GM12878 (cell line): Measurements from ENCODE around the gene PRKN. TPM values are rescaled to one million over a fixed set of nuclear protein-coding genes. Genes with fewer than 3 reads are reported as not detected.

Source experiments
- ATAC-seq: fragments of 200-7000 bp; cut with Tn5 transposase; 3 replicates; pipeline ENCODE4 v1.9.1; 2020; ENCODE audit warnings: mild to moderate bottlenecking, moderate library complexity
- BruUV-seq: library from RNA; stranded (reverse); fragments of 400-500 nt; replicated peaks from 2 replicates; lab custom pipeline; 2021; lab: Mats Ljungman, UMichigan
- CTCF ChIA-PET: fragments of 300-600 bp; sonication (Branson Sonifier 250); formaldehyde crosslinking; extraction: SDS; loops from one replicate; lab custom pipeline; 2021; ENCODE audit warnings: inconsistent platforms; lab: Yijun Ruan, JAX
- POLR2A ChIA-PET: fragments of 350-600 bp; formaldehyde crosslinking; extraction: SDS; loops from one replicate; lab custom pipeline; 2021; ENCODE audit warnings: inconsistent platforms; lab: Charles Lee
- RAD21 ChIA-PET: fragments of 300-600 bp; sonication (Branson Sonifier 250); formaldehyde crosslinking; loops from one replicate; lab custom pipeline; 2023; ENCODE audit warnings: antibody characterized with exemption; ENCODE audit not compliant: unreplicated experiment; lab: Charles Lee
- SMC1A ChIA-PET: fragments of 300-600 bp; sonication (Branson Sonifier 250); formaldehyde crosslinking; loops from one replicate; lab custom pipeline; 2023; ENCODE audit not compliant: unreplicated experiment, uncharacterized antibody; lab: Charles Lee
- DNase-seq: peaks from one replicate; pipeline ENCODE4 v3.0.0-alpha.2; 2011; ENCODE audit warnings: low read depth, low spot score
- FAIRE-seq: peaks from 3 replicates; lab custom pipeline; 2011; peaks lifted over from hg19 to GRCh38; lab: Jason Lieb, UNC
- H2AFZ ChIP-seq: 2 replicates; pipeline ENCODE4 v1.6.0; 2011; ENCODE audit warnings: low read depth, low read length, control low read depth; ENCODE audit not compliant: control insufficient read depth
- H3K27ac ChIP-seq: 2 replicates; pipeline ENCODE4 v1.5.1; 2011; ENCODE audit warnings: control low read depth; ENCODE audit not compliant: control insufficient read depth, insufficient read depth
- H3K27me3 ChIP-seq, 2 experiments: replicated peaks in 1 of 2; 2 replicates each; pipeline versions ENCODE4 v1.6.0 to v1.6.1; 2011; ENCODE audit warnings: low read length in 1 of 2; ENCODE audit not compliant: control insufficient read depth in 2 of 2, insufficient read depth in 2 of 2
- H3K36me3 ChIP-seq, 2 experiments: 2 replicates each; pipeline ENCODE4 v1.5.1; 2011; ENCODE audit warnings: low read length in 1 of 2; ENCODE audit not compliant: control insufficient read depth in 2 of 2, insufficient read depth in 2 of 2
- H3K4me1 ChIP-seq: 2 replicates; pipeline ENCODE4 v1.6.1; 2011; ENCODE audit warnings: mild to moderate bottlenecking, low read length, moderate library complexity, mixed read lengths; ENCODE audit not compliant: control insufficient read depth, insufficient read depth
- H3K4me2 ChIP-seq: 2 replicates; pipeline ENCODE4 v1.6.0; 2011; ENCODE audit warnings: control low read depth; ENCODE audit not compliant: control insufficient read depth, insufficient read depth
- H3K4me3 ChIP-seq: fragments of 200-600 bp; sonication (generic); 2 replicates; pipeline ENCODE4 v1.5.1; 2016
- H3K79me2 ChIP-seq: 2 replicates; pipeline ENCODE4 v1.6.0; 2011; ENCODE audit warnings: low read length; ENCODE audit not compliant: control insufficient read depth, insufficient read depth
- H3K9ac ChIP-seq: 2 replicates; pipeline ENCODE4 v1.8.0; 2011; ENCODE audit warnings: low read length, control low read depth, mixed read lengths; ENCODE audit not compliant: control insufficient read depth, insufficient read depth
- H3K9me3 ChIP-seq: replicated peaks from 3 replicates; pipeline ENCODE4 v1.5.1; 2011; ENCODE audit warnings: mild to moderate bottlenecking, low read length; ENCODE audit not compliant: control insufficient read depth, insufficient read depth
- H4K20me1 ChIP-seq: 2 replicates; pipeline ENCODE4 v1.6.0; 2011; ENCODE audit not compliant: control insufficient read depth, insufficient read depth
- CBFB ChIP-seq: IDR thresholded peaks from 2 replicates; pipeline ENCODE4 v1.6.1; 2016; ENCODE audit warnings: antibody characterized with exemption, low read depth
- CEBPB ChIP-seq, 2 experiments: fragments of 150-350 bp in 1 of 2; IDR thresholded peaks; 2 replicates each; pipeline ENCODE4 v1.6.1; 2012 to 2014; ENCODE audit warnings: low read depth in 2 of 2, low read length in 2 of 2, borderline replicate concordance in 1 of 2, inconsistent platforms in 1 of 2
- ELK1 ChIP-seq: IDR thresholded peaks from 2 replicates; pipeline ENCODE4 v1.6.1; 2012; ENCODE audit warnings: low read depth, low read length, improper control_type of control experiment
- FOXK2 ChIP-seq: fragments of 450-650 bp; IDR thresholded peaks from 2 replicates; pipeline ENCODE4 v1.6.1; 2017; ENCODE audit warnings: mild to moderate bottlenecking, moderate library complexity
- JUND ChIP-seq: IDR thresholded peaks from 2 replicates; pipeline ENCODE4 v1.6.1; 2012; ENCODE audit warnings: low read depth, mild to moderate bottlenecking, low read length, improper control_type of control experiment, moderate library complexity
- MTA3 ChIP-seq: IDR thresholded peaks from 2 replicates; pipeline ENCODE4 v1.6.1; 2012; ENCODE audit warnings: low read length, inconsistent platforms, borderline replicate concordance
- NFYB ChIP-seq: IDR thresholded peaks from 2 replicates; pipeline ENCODE4 v1.6.1; 2011; ENCODE audit warnings: low read depth, mild to moderate bottlenecking, low read length, improper control_type of control experiment, moderate library complexity; ENCODE audit not compliant: insufficient read depth
- RELA ChIP-seq: fragments of 450-650 bp; IDR thresholded peaks from 2 replicates; pipeline ENCODE4 v1.8.0; 2014; ENCODE audit warnings: borderline replicate concordance; ENCODE audit not compliant: partially characterized antibody
- RFX5 ChIP-seq: IDR thresholded peaks from 2 replicates; pipeline ENCODE4 v1.6.1; 2011; ENCODE audit warnings: low read depth, low read length, improper control_type of control experiment
- SIX5 ChIP-seq: IDR thresholded peaks from 2 replicates; pipeline ENCODE4 v1.6.1; 2011; ENCODE audit warnings: mild to moderate bottlenecking, low read depth, low read length, moderate library complexity; ENCODE audit not compliant: severe bottlenecking
- TCF7 ChIP-seq: IDR thresholded peaks from 2 replicates; pipeline ENCODE4 v1.6.1; 2014; ENCODE audit warnings: antibody characterized with exemption, borderline replicate concordance
- ZBTB11 ChIP-seq: fragments of 450-650 bp; formaldehyde crosslinking; IDR thresholded peaks from 2 replicates; pipeline ENCODE4 v1.5.0; 2022; ENCODE audit warnings: mild to moderate bottlenecking, missing genetic modification characterization
- ZBTB40 ChIP-seq: fragments of 450-650 bp; IDR thresholded peaks from 2 replicates; pipeline ENCODE4 v1.6.1; 2016; ENCODE audit warnings: mild to moderate bottlenecking, moderate library complexity, borderline replicate concordance
- ZNF207 ChIP-seq: fragments of 450-650 bp; IDR thresholded peaks from 2 replicates; pipeline ENCODE4 v1.6.1; 2014; ENCODE audit warnings: antibody characterized with exemption, mild to moderate bottlenecking, borderline replicate concordance
- WGBS: methylation state at CpG from one replicate; pipeline ENCODE4 v1.1.6; 2016; ENCODE audit warnings: low lambda C conversion rate; ENCODE audit not compliant: insufficient replicate concordance, insufficient coverage; ENCODE audit errors: missing lambda C conversion rate; 5-methylcytosine and 5-hydroxymethylcytosine counted together
- in situ Hi-C: fragments of 300-500 bp; cut with MboI; formaldehyde crosslinking; loops from 9 replicates; pipeline ENCODE4 v1.14.3; 2018; ENCODE audit warnings: mixed read lengths
- intact Hi-C: fragments of 100-400 bp; cut with micrococcal nuclease; formaldehyde crosslinking; loops from one replicate; pipeline ENCODE4 v1.14.2; 2022; ENCODE audit not compliant: unreplicated experiment
- polyA plus RNA-seq, 11 experiments: library from polyadenylated mRNA; depleted of rRNA in 4 of 11; unstranded in 6 of 11; stranded (reverse) in 5 of 11; fragments of >200 nt; fragmentation: Nextera tagmentation in 4 of 11; fragmentation: Illumina TruSeq in 1 of 11; extraction: Ambion mirVana in 4 of 11; extraction: Trizol in 1 of 11; gene quantifications; 1 replicate in 1 of 11; 2 replicates in 10 of 11; pipeline versions ENCODE4 v1.2.1 to v1.2.3, GENCODE V29; 2011 to 2016; ENCODE audit warnings: inconsistent platforms in 2 of 11, missing spikeins in 2 of 11, low read depth in 1 of 11
- total RNA-seq, 4 experiments: library from RNA; depleted of rRNA in 3 of 4; stranded (reverse); fragments of >200 nt in 3 of 4; fragmentation: Illumina TruSeq in 1 of 4; extraction: Trizol in 1 of 4; gene quantifications; 2 replicates each; pipeline versions ENCODE4 v1.2.1 to v1.2.3, GENCODE V29; 2013 to 2021

PRKN gene
- total and polyA plus RNA-seq, 10 of the 15 experiments (the other 5 are each of a cell fraction or from before 2014, with no cell fraction given) = 0.06 to 0.09 TPM; not detected in 8

GRCh38 chr6:162046324-162046723 lies 681.2 kb downstream of the PRKN start (continued):
- TF ChIP-seq ZBTB11 (CRISPR knock-in tag) (no peak), RELA (no peak)

GRCh38 chr6:162032620-162033019 lies 694.9 kb downstream of the PRKN start:
- no peak for TF ChIP-seq MTA3
- no peak for TF ChIP-seq JUND
- TF ChIP-seq NFYB = no peak
- TF ChIP-seq ZBTB40 = no peak
- TF ChIP-seq SIX5 = no peak
- no peak for TF ChIP-seq ELK1
- no peak for TF ChIP-seq ZNF207
- TF ChIP-seq CEBPB (IDR thresholded peaks at IDR 0.05; ENCODE audit: borderline replicate concordance in 1 of 2, low read depth in 2 of 2, low read length in 2 of 2) = no peak
- no peak for TF ChIP-seq FOXK2
- no peak for TF ChIP-seq RFX5
- no peak for TF ChIP-seq TCF7
- no peak for TF ChIP-seq CBFB
- intact Hi-C loops = no loop called here
- RAD21 ChIA-PET = no interaction called here

More at GRCh38 chr6:162032620-162033019, 694.9 kb downstream of the PRKN start:
- ATAC-seq (peak; percentile 30; the same call in 1 of the 3 replicates), DNase-seq (no peak), FAIRE-seq (no peak)
- Histone ChIP-seq H3K9me3 (no peaks in the 10 kb centered on the region), H3K4me2 (no peak overlapping the region), H3K36me3 (no peaks in the 10 kb centered on the region), H3K27me3 (no peaks in the 10 kb centered on the region), H3K9ac (no peak overlapping the region), H2AFZ (no peak overlapping the region), H3K4me3 (no peak overlapping the region), H3K79me2 (no peaks in the 10 kb centered on the region), H3K27ac (no peak overlapping the region), H3K4me1 (no peaks in the 10 kb centered on the region), H4K20me1 (no peaks in the 10 kb centered on the region)
- ChIA-PET POLR2A (no interaction called here), CTCF (no interaction called here), SMC1A (interaction anchor here (2.7 kb wide), 1 partner anchor 12 kb away, joined by 5 read pairs; no protein-coding TSS in a partner anchor)
- WGBS = 3% methylated on average over 4 of the region's 4 CpGs
- in situ Hi-C loops = no loop called here
- BruUV-seq = no TSS peak
